Panc1 (cell line): ENCODE results near the gene MRPL50. TPM values are rescaled to one million over a fixed set of nuclear protein-coding genes. Genes with fewer than 3 reads are reported as not detected.

Experiments used
- ATAC-seq: fragments of 200-7000 bp; cut with Tn5 transposase; 2 replicates; pipeline ENCODE4 v1.9.1; 2020; ENCODE audit warnings: mild to moderate bottlenecking, moderate library complexity
- BruUV-seq: library from RNA; stranded (reverse); fragments of 400-500 nt; replicated peaks from 2 replicates; lab custom pipeline; 2021; lab: Mats Ljungman, UMichigan
- CTCF ChIA-PET: fragments of 300-600 bp; sonication (Branson Sonifier 250); formaldehyde crosslinking; loops from one replicate; lab custom pipeline; 2022; ENCODE audit warnings: antibody characterized with exemption; lab: Charles Lee
- POLR2A ChIA-PET: fragments of 300-600 bp; sonication (Branson Sonifier 250); formaldehyde crosslinking; loops from one replicate; lab custom pipeline; 2022; ENCODE audit warnings: antibody characterized with exemption; lab: Charles Lee
- DNase-seq: peaks from one replicate; pipeline ENCODE4 v3.0.0-alpha.2; 2010; ENCODE audit warnings: low read depth, low spot score
- H3K27ac ChIP-seq: 2 replicates; pipeline ENCODE4 v1.5.1; 2011; ENCODE audit warnings: mild to moderate bottlenecking, low read length, inconsistent platforms
- H3K27me3 ChIP-seq: fragments of 200-500 bp; sonication (Bioruptor generic); 2 replicates; pipeline ENCODE4 v1.6.0; 2014; ENCODE audit warnings: low read length, inconsistent platforms; ENCODE audit not compliant: control insufficient read depth, insufficient read depth
- H3K36me3 ChIP-seq: fragments of 200-500 bp; sonication (Bioruptor generic); 2 replicates; pipeline ENCODE4 v1.5.1; 2014; ENCODE audit warnings: inconsistent platforms, mild to moderate bottlenecking, low read length, moderate library complexity; ENCODE audit not compliant: control insufficient read depth, insufficient read depth
- H3K4me1 ChIP-seq: 2 replicates; pipeline ENCODE4 v1.5.1; 2011; ENCODE audit warnings: inconsistent platforms, mild to moderate bottlenecking, low read length, moderate library complexity; ENCODE audit not compliant: control insufficient read depth, insufficient read depth
- H3K4me3 ChIP-seq, 2 experiments: 2 replicates each; pipeline ENCODE4 v1.5.1; 2011 to 2012; ENCODE audit warnings: low read depth in 2 of 2, low read length in 2 of 2, mild to moderate bottlenecking in 2 of 2, inconsistent platforms in 1 of 2, moderate library complexity in 1 of 2
- H3K9me3 ChIP-seq: fragments of 200-500 bp; sonication (Bioruptor generic); 2 replicates; pipeline ENCODE4 v1.5.1; 2014; ENCODE audit warnings: low read depth, mild to moderate bottlenecking, inconsistent platforms, low read length, moderate library complexity; ENCODE audit not compliant: control insufficient read depth, insufficient read depth
- CTCF ChIP-seq: fragments of 450-650 bp; IDR thresholded peaks from 2 replicates; pipeline ENCODE4 v1.5.1; 2017; ENCODE audit warnings: mild to moderate bottlenecking
- POLR2AphosphoS5 ChIP-seq: IDR thresholded peaks from 2 replicates; pipeline ENCODE4 v1.6.1; 2012; ENCODE audit warnings: mild to moderate bottlenecking, low read depth, low read length, moderate library complexity
- REST ChIP-seq, 2 experiments: IDR thresholded peaks; 2 replicates each; pipeline ENCODE4 v1.6.1; 2011 to 2012; ENCODE audit warnings: low read depth in 2 of 2, control low read depth in 1 of 2, low read length in 1 of 2, mild to moderate bottlenecking in 1 of 2, moderate library complexity in 1 of 2; ENCODE audit not compliant: insufficient read depth in 1 of 2
- SIN3A ChIP-seq: IDR thresholded peaks from 2 replicates; pipeline ENCODE4 v1.6.1; 2012; ENCODE audit warnings: low read depth, mild to moderate bottlenecking, low read length, moderate library complexity, borderline replicate concordance; ENCODE audit not compliant: insufficient read depth
- TCF7L2 ChIP-seq: IDR thresholded peaks from 2 replicates; pipeline ENCODE4 v1.6.1; 2011; ENCODE audit warnings: mild to moderate bottlenecking, low read depth, low read length, inconsistent platforms
- in situ Hi-C: cut with HindIII; loops from 2 replicates; pipeline ENCODE4 v1.10.0; 2016; ENCODE audit warnings: low sequenced_read_pairs, low pct_unique_long_range_greater_than_20kb
- intact Hi-C: fragments of 100-400 bp; cut with micrococcal nuclease; formaldehyde crosslinking; loops from one replicate; pipeline ENCODE4 v1.10.0; 2022; ENCODE audit not compliant: unreplicated experiment
- total RNA-seq: library from RNA; stranded (reverse); gene quantifications from one replicate; pipeline ENCODE4 v1.2.1, GENCODE V29; 2021; ENCODE audit not compliant: unreplicated experiment

Gene MRPL50
- total RNA-seq, 1 experiment from 2014 or later, result 7.2 TPM

DNA sequence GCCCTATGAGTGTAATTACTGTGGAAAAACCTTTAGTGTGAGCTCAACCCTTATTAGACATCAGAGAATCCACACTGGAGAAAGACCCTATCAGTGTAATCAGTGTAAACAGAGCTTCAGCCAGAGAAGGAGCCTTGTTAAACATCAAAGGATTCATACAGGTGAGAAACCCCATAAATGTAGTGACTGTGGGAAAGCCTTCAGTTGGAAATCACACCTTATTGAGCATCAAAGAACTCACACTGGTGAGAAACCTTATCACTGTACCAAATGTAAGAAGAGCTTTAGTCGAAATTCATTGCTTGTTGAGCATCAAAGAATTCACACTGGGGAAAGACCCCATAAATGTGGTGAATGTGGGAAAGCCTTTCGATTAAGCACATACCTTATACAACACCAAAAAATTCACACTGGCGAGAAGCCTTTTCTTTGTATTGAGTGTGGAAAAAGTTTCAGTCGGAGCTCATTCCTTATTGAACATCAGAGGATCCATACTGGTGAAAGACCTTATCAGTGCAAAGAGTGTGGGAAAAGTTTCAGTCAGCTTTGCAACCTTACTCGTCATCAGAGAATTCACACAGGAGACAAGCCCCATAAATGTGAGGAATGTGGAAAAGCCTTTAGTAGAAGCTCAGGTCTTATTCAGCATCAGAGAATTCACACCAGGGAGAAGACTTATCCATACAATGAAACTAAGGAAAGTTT is 10.1 kb upstream of the MRPL50 start:
- Histone ChIP-seq H3K4me1 (no peaks in the 10 kb centered on the region), H3K27ac (no peak overlapping the region), H3K4me3 (no peak overlapping the region), H3K9me3 (peaks cover 64% of the 10 kb centered on the region), H3K36me3 (peaks cover 12% of the 10 kb centered on the region), H3K27me3 (no peaks in the 10 kb centered on the region)
- no peak for DNase-seq
- in situ Hi-C loops, result no loop called here
- TF ChIP-seq POLR2AphosphoS5 (no peak), SIN3A (no peak), TCF7L2 (no peak), REST (IDR thresholded peaks at IDR 0.05; ENCODE audit: insufficient read depth in 1 of 2, low read depth in 2 of 2, low read length in 1 of 2) (no peak), CTCF (no peak)
- CTCF ChIA-PET, result no interaction called here
- no TSS peak for BruUV-seq
- POLR2A ChIA-PET, result no interaction called here
- no peak for ATAC-seq
- intact Hi-C loops, result no loop called here

- H3K36me3 ChIP-seq, result peaks cover 15% of the 10 kb centered on the region
- DNase-seq, result no peak
- POLR2A ChIA-PET, result no interaction called here
These were observed 5.3 kb upstream of the MRPL50 start for GRCh38 chr9:101403516-101404285.

More at GRCh38 chr9:101403516-101404285, 5.3 kb upstream of the MRPL50 start:
- ATAC-seq, result no peak
- peaks cover 3% of the 10 kb centered on the region; the same call in 1 of the 2 replicates for H3K4me1 ChIP-seq
- no peak overlapping the region for H3K4me3 ChIP-seq
- CTCF ChIA-PET, result no interaction called here
- H3K9me3 ChIP-seq, result peaks cover 63% of the 10 kb centered on the region
- no peaks in the 10 kb centered on the region for H3K27me3 ChIP-seq
- in situ Hi-C loops, result no loop called here
- TF ChIP-seq TCF7L2, result no peak
- TF ChIP-seq POLR2AphosphoS5, result no peak
- no peak for TF ChIP-seq SIN3A
- no peak for TF ChIP-seq REST (IDR thresholded peaks at IDR 0.05; ENCODE audit: insufficient read depth in 1 of 2, low read depth in 2 of 2, low read length in 1 of 2)
- TF ChIP-seq CTCF, result no peak
- intact Hi-C loops, result no loop called here
- no peak overlapping the region for H3K27ac ChIP-seq
- no TSS peak for BruUV-seq
